GM12878 (cell line): ENCODE measurements around the gene CLPX. TPM values are rescaled to one million over a fixed set of nuclear protein-coding genes. Genes with fewer than 3 reads are reported as not detected.

ENCODE experiments used
- ATAC-seq: fragments of 200-7000 bp; cut with Tn5 transposase; 3 replicates; pipeline ENCODE4 v1.9.1; 2020; ENCODE audit warnings: mild to moderate bottlenecking, moderate library complexity
- BruUV-seq: library from RNA; stranded (reverse); fragments of 400-500 nt; replicated peaks from 2 replicates; lab custom pipeline; 2021; lab: Mats Ljungman, UMichigan
- CTCF ChIA-PET: fragments of 300-600 bp; sonication (Branson Sonifier 250); formaldehyde crosslinking; extraction: SDS; loops from one replicate; lab custom pipeline; 2021; ENCODE audit warnings: inconsistent platforms; lab: Yijun Ruan, JAX
- POLR2A ChIA-PET: fragments of 350-600 bp; formaldehyde crosslinking; extraction: SDS; loops from one replicate; lab custom pipeline; 2021; ENCODE audit warnings: inconsistent platforms; lab: Charles Lee
- RAD21 ChIA-PET: fragments of 300-600 bp; sonication (Branson Sonifier 250); formaldehyde crosslinking; loops from one replicate; lab custom pipeline; 2023; ENCODE audit warnings: antibody characterized with exemption; ENCODE audit not compliant: unreplicated experiment; lab: Charles Lee
- SMC1A ChIA-PET: fragments of 300-600 bp; sonication (Branson Sonifier 250); formaldehyde crosslinking; loops from one replicate; lab custom pipeline; 2023; ENCODE audit not compliant: unreplicated experiment, uncharacterized antibody; lab: Charles Lee
- DNase-seq: peaks from one replicate; pipeline ENCODE4 v3.0.0-alpha.2; 2011; ENCODE audit warnings: low read depth, low spot score
- FAIRE-seq: peaks from 3 replicates; lab custom pipeline; 2011; peaks lifted over from hg19 to GRCh38; lab: Jason Lieb, UNC
- H2AFZ ChIP-seq: 2 replicates; pipeline ENCODE4 v1.6.0; 2011; ENCODE audit warnings: low read depth, low read length, control low read depth; ENCODE audit not compliant: control insufficient read depth
- H3K27ac ChIP-seq: 2 replicates; pipeline ENCODE4 v1.5.1; 2011; ENCODE audit warnings: control low read depth; ENCODE audit not compliant: control insufficient read depth, insufficient read depth
- H3K27me3 ChIP-seq, 2 experiments: replicated peaks in 1 of 2; 2 replicates each; pipeline versions ENCODE4 v1.6.0 to v1.6.1; 2011; ENCODE audit warnings: low read length in 1 of 2; ENCODE audit not compliant: control insufficient read depth in 2 of 2, insufficient read depth in 2 of 2
- H3K36me3 ChIP-seq, 2 experiments: 2 replicates each; pipeline ENCODE4 v1.5.1; 2011; ENCODE audit warnings: low read length in 1 of 2; ENCODE audit not compliant: control insufficient read depth in 2 of 2, insufficient read depth in 2 of 2
- H3K4me1 ChIP-seq: 2 replicates; pipeline ENCODE4 v1.6.1; 2011; ENCODE audit warnings: mild to moderate bottlenecking, low read length, moderate library complexity, mixed read lengths; ENCODE audit not compliant: control insufficient read depth, insufficient read depth
- H3K4me2 ChIP-seq: 2 replicates; pipeline ENCODE4 v1.6.0; 2011; ENCODE audit warnings: control low read depth; ENCODE audit not compliant: control insufficient read depth, insufficient read depth
- H3K4me3 ChIP-seq: fragments of 200-600 bp; sonication (generic); 2 replicates; pipeline ENCODE4 v1.5.1; 2016
- H3K79me2 ChIP-seq: 2 replicates; pipeline ENCODE4 v1.6.0; 2011; ENCODE audit warnings: low read length; ENCODE audit not compliant: control insufficient read depth, insufficient read depth
- H3K9ac ChIP-seq: 2 replicates; pipeline ENCODE4 v1.8.0; 2011; ENCODE audit warnings: low read length, control low read depth, mixed read lengths; ENCODE audit not compliant: control insufficient read depth, insufficient read depth
- H3K9me3 ChIP-seq: replicated peaks from 3 replicates; pipeline ENCODE4 v1.5.1; 2011; ENCODE audit warnings: mild to moderate bottlenecking, low read length; ENCODE audit not compliant: control insufficient read depth, insufficient read depth
- H4K20me1 ChIP-seq: 2 replicates; pipeline ENCODE4 v1.6.0; 2011; ENCODE audit not compliant: control insufficient read depth, insufficient read depth
- CREM ChIP-seq: IDR thresholded peaks from 2 replicates; pipeline ENCODE4 v1.6.1; 2014; ENCODE audit warnings: antibody characterized with exemption, low read depth
- GABPA ChIP-seq: IDR thresholded peaks from 2 replicates; pipeline ENCODE4 v1.6.1; 2014; ENCODE audit warnings: antibody characterized with exemption, low read depth, mild to moderate bottlenecking, inconsistent platforms
- IKZF2 ChIP-seq, 2 experiments: fragments of 450-650 bp; IDR thresholded peaks; 2 replicates each; pipeline ENCODE4 v1.6.1; 2017; ENCODE audit warnings: mild to moderate bottlenecking in 2 of 2, moderate library complexity in 2 of 2
- JUNB ChIP-seq: IDR thresholded peaks from 2 replicates; pipeline ENCODE4 v1.6.1; 2016; ENCODE audit warnings: antibody characterized with exemption, mild to moderate bottlenecking
- SP1 ChIP-seq: IDR thresholded peaks from one replicate; pipeline ENCODE4 v1.6.1; 2011; ENCODE audit warnings: low read depth, low read length
- SRF ChIP-seq, 2 experiments: IDR thresholded peaks; 2 replicates each; pipeline ENCODE4 v1.6.1; 2011; ENCODE audit warnings: low read depth in 2 of 2, low read length in 2 of 2, mild to moderate bottlenecking in 1 of 2, moderate library complexity in 1 of 2
- WGBS: methylation state at CpG from one replicate; pipeline ENCODE4 v1.1.6; 2016; ENCODE audit warnings: low lambda C conversion rate; ENCODE audit not compliant: insufficient replicate concordance, insufficient coverage; ENCODE audit errors: missing lambda C conversion rate; 5-methylcytosine and 5-hydroxymethylcytosine counted together
- in situ Hi-C: fragments of 300-500 bp; cut with MboI; formaldehyde crosslinking; loops from 9 replicates; pipeline ENCODE4 v1.14.3; 2018; ENCODE audit warnings: mixed read lengths
- intact Hi-C: fragments of 100-400 bp; cut with micrococcal nuclease; formaldehyde crosslinking; loops from one replicate; pipeline ENCODE4 v1.14.2; 2022; ENCODE audit not compliant: unreplicated experiment
- polyA plus RNA-seq, 11 experiments: library from polyadenylated mRNA; depleted of rRNA in 4 of 11; unstranded in 6 of 11; stranded (reverse) in 5 of 11; fragments of >200 nt; fragmentation: Nextera tagmentation in 4 of 11; fragmentation: Illumina TruSeq in 1 of 11; extraction: Ambion mirVana in 4 of 11; extraction: Trizol in 1 of 11; gene quantifications; 1 replicate in 1 of 11; 2 replicates in 10 of 11; pipeline versions ENCODE4 v1.2.1 to v1.2.3, GENCODE V29; 2011 to 2016; ENCODE audit warnings: inconsistent platforms in 2 of 11, missing spikeins in 2 of 11, low read depth in 1 of 11
- total RNA-seq, 4 experiments: library from RNA; depleted of rRNA in 3 of 4; stranded (reverse); fragments of >200 nt in 3 of 4; fragmentation: Illumina TruSeq in 1 of 4; extraction: Trizol in 1 of 4; gene quantifications; 2 replicates each; pipeline versions ENCODE4 v1.2.1 to v1.2.3, GENCODE V29; 2013 to 2021
- TF ChIP-seq, protein P1 (sequence below): IDR thresholded peaks from 2 replicates; pipeline ENCODE4 v1.6.1; 2012; ENCODE audit warnings: low read depth, low read length, improper control_type of control experiment
- TF ChIP-seq, protein P2 (sequence below): IDR thresholded peaks from 2 replicates; pipeline ENCODE4 v1.6.1; 2011; ENCODE audit warnings: borderline replicate concordance, low read depth, mild to moderate bottlenecking, moderate library complexity, mixed read lengths, low read length; ENCODE audit not compliant: insufficient read depth; ENCODE audit errors: extremely low read length

CLPX gene
- total and polyA plus RNA-seq, 10 of the 15 experiments (the other 5 are each of a cell fraction or from before 2014, with no cell fraction given): 10.1 to 57.4 (median 31.3) TPM

DNA sequence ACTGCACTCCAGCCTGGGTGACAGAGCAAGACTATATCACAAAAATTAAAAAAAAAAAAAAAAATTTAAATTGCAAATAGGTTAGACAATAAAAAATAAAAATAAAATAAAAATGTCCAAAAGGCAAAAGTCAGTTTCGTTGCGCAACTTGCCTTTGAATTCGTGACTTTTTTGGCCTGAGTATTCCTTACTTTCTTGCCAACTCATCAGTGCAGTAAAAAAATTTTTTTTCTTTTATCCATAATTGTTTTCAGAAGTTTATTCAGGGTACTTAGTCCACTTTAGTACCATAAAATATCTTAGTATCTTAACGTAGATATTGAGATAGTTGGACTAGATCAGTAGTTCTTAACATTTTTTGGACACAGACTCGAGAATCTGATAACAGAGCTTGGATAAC is 48.6 kb upstream of the CLPX start:
- no peaks in the 10 kb centered on the region for H3K9me3 ChIP-seq
- H3K27me3 ChIP-seq: no peaks in the 10 kb centered on the region
- no peak overlapping the region for H2AFZ ChIP-seq
- WGBS: 47% methylated on average over 5 of the region's 5 CpGs
- no TSS peak for BruUV-seq
- H4K20me1 ChIP-seq: no peaks in the 10 kb centered on the region
- no peak overlapping the region for H3K4me2 ChIP-seq
- RAD21 ChIA-PET: no interaction called here
- DNase-seq: no peak
- TF ChIP-seq, protein P1, sequence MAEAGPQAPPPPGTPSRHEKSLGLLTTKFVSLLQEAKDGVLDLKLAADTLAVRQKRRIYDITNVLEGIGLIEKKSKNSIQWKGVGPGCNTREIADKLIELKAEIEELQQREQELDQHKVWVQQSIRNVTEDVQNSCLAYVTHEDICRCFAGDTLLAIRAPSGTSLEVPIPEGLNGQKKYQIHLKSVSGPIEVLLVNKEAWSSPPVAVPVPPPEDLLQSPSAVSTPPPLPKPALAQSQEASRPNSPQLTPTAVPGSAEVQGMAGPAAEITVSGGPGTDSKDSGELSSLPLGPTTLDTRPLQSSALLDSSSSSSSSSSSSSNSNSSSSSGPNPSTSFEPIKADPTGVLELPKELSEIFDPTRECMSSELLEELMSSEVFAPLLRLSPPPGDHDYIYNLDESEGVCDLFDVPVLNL: no peak
- TF ChIP-seq IKZF2 (IDR thresholded peaks at IDR 0.05) (no peak), GABPA (no peak), SRF (IDR thresholded peaks at IDR 0.05; ENCODE audit: low read depth in 2 of 2, low read length in 2 of 2) (no peak), JUNB (no peak), SP1 (no peak), CREM (no peak)
- TF ChIP-seq, protein P2, sequence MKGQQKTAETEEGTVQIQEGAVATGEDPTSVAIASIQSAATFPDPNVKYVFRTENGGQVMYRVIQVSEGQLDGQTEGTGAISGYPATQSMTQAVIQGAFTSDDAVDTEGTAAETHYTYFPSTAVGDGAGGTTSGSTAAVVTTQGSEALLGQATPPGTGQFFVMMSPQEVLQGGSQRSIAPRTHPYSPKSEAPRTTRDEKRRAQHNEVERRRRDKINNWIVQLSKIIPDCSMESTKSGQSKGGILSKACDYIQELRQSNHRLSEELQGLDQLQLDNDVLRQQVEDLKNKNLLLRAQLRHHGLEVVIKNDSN: no peak
- H3K27ac ChIP-seq: no peak overlapping the region
- H3K4me3 ChIP-seq: no peak overlapping the region
- H3K4me1 ChIP-seq: no peaks in the 10 kb centered on the region
- no peak for ATAC-seq
- FAIRE-seq: no peak
- H3K79me2 ChIP-seq: no peaks in the 10 kb centered on the region
- no peaks in the 10 kb centered on the region for H3K36me3 ChIP-seq
- H3K9ac ChIP-seq: no peak overlapping the region
- in situ Hi-C loops: no loop called here
- POLR2A ChIA-PET: no interaction called here
- SMC1A ChIA-PET: no interaction called here
- CTCF ChIA-PET: no interaction called here
- intact Hi-C loops: no loop called here
